Panc1 (cell line): Measurements from ENCODE around the gene TECPR2. TPM values are rescaled to one million over a fixed set of nuclear protein-coding genes. Genes with fewer than 3 reads are reported as not detected.

Source experiments
- ATAC-seq: fragments of 200-7000 bp; cut with Tn5 transposase; 2 replicates; pipeline ENCODE4 v1.9.1; 2020; ENCODE audit warnings: mild to moderate bottlenecking, moderate library complexity
- BruUV-seq: library from RNA; stranded (reverse); fragments of 400-500 nt; replicated peaks from 2 replicates; lab custom pipeline; 2021; lab: Mats Ljungman, UMichigan
- CTCF ChIA-PET: fragments of 300-600 bp; sonication (Branson Sonifier 250); formaldehyde crosslinking; loops from one replicate; lab custom pipeline; 2022; ENCODE audit warnings: antibody characterized with exemption; lab: Charles Lee
- POLR2A ChIA-PET: fragments of 300-600 bp; sonication (Branson Sonifier 250); formaldehyde crosslinking; loops from one replicate; lab custom pipeline; 2022; ENCODE audit warnings: antibody characterized with exemption; lab: Charles Lee
- DNase-seq: peaks from one replicate; pipeline ENCODE4 v3.0.0-alpha.2; 2010; ENCODE audit warnings: low read depth, low spot score
- H3K27ac ChIP-seq: 2 replicates; pipeline ENCODE4 v1.5.1; 2011; ENCODE audit warnings: mild to moderate bottlenecking, low read length, inconsistent platforms
- H3K27me3 ChIP-seq: fragments of 200-500 bp; sonication (Bioruptor generic); 2 replicates; pipeline ENCODE4 v1.6.0; 2014; ENCODE audit warnings: low read length, inconsistent platforms; ENCODE audit not compliant: control insufficient read depth, insufficient read depth
- H3K36me3 ChIP-seq: fragments of 200-500 bp; sonication (Bioruptor generic); 2 replicates; pipeline ENCODE4 v1.5.1; 2014; ENCODE audit warnings: inconsistent platforms, mild to moderate bottlenecking, low read length, moderate library complexity; ENCODE audit not compliant: control insufficient read depth, insufficient read depth
- H3K4me1 ChIP-seq: 2 replicates; pipeline ENCODE4 v1.5.1; 2011; ENCODE audit warnings: inconsistent platforms, mild to moderate bottlenecking, low read length, moderate library complexity; ENCODE audit not compliant: control insufficient read depth, insufficient read depth
- H3K4me3 ChIP-seq, 2 experiments: 2 replicates each; pipeline ENCODE4 v1.5.1; 2011 to 2012; ENCODE audit warnings: low read depth in 2 of 2, low read length in 2 of 2, mild to moderate bottlenecking in 2 of 2, inconsistent platforms in 1 of 2, moderate library complexity in 1 of 2
- H3K9me3 ChIP-seq: fragments of 200-500 bp; sonication (Bioruptor generic); 2 replicates; pipeline ENCODE4 v1.5.1; 2014; ENCODE audit warnings: low read depth, mild to moderate bottlenecking, inconsistent platforms, low read length, moderate library complexity; ENCODE audit not compliant: control insufficient read depth, insufficient read depth
- POLR2AphosphoS5 ChIP-seq: IDR thresholded peaks from 2 replicates; pipeline ENCODE4 v1.6.1; 2012; ENCODE audit warnings: mild to moderate bottlenecking, low read depth, low read length, moderate library complexity
- REST ChIP-seq, 2 experiments: IDR thresholded peaks; 2 replicates each; pipeline ENCODE4 v1.6.1; 2011 to 2012; ENCODE audit warnings: low read depth in 2 of 2, control low read depth in 1 of 2, low read length in 1 of 2, mild to moderate bottlenecking in 1 of 2, moderate library complexity in 1 of 2; ENCODE audit not compliant: insufficient read depth in 1 of 2
- SIN3A ChIP-seq: IDR thresholded peaks from 2 replicates; pipeline ENCODE4 v1.6.1; 2012; ENCODE audit warnings: low read depth, mild to moderate bottlenecking, low read length, moderate library complexity, borderline replicate concordance; ENCODE audit not compliant: insufficient read depth
- TCF7L2 ChIP-seq: IDR thresholded peaks from 2 replicates; pipeline ENCODE4 v1.6.1; 2011; ENCODE audit warnings: mild to moderate bottlenecking, low read depth, low read length, inconsistent platforms
- in situ Hi-C: cut with HindIII; loops from 2 replicates; pipeline ENCODE4 v1.10.0; 2016; ENCODE audit warnings: low sequenced_read_pairs, low pct_unique_long_range_greater_than_20kb
- intact Hi-C: fragments of 100-400 bp; cut with micrococcal nuclease; formaldehyde crosslinking; loops from one replicate; pipeline ENCODE4 v1.10.0; 2022; ENCODE audit not compliant: unreplicated experiment
- total RNA-seq: library from RNA; stranded (reverse); gene quantifications from one replicate; pipeline ENCODE4 v1.2.1, GENCODE V29; 2021; ENCODE audit not compliant: unreplicated experiment
- TF ChIP-seq, protein P1 (sequence below): fragments of 450-650 bp; IDR thresholded peaks from 2 replicates; pipeline ENCODE4 v1.5.1; 2017; ENCODE audit warnings: mild to moderate bottlenecking

Gene TECPR2
- total RNA-seq, 1 experiment from 2014 or later, result 15.5 TPM

DNA sequence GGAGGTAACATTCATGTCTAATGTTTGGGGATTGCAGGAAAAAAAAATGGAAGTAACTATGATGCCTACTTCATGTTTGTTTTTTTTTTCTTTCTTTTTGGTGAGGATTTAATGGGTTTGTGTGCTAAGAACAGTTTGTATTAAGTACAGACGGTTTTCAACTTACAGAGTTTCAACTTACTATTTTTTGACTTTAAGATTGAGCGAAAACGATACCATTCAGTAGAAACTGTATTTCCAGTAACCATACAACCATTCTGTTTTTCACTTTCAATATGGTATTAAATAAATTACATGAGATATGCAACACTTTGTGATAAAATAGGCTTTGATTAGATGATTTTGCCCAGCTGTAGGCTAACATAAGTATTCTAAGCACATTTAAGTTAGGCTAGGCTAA lies 10.4 kb downstream of the TECPR2 start:
- Histone ChIP-seq H3K4me3 (no peak overlapping the region), H3K27me3 (no peaks in the 10 kb centered on the region), H3K27ac (no peak overlapping the region), H3K4me1 (no peaks in the 10 kb centered on the region), H3K9me3 (no peaks in the 10 kb centered on the region), H3K36me3 (no peaks in the 10 kb centered on the region; the same call in none of the 2 replicates)
- ChIA-PET CTCF (no interaction called here), POLR2A (no interaction called here)
- intact Hi-C loops (no loop called here), in situ Hi-C loops (no loop called here)
- no TSS peak for BruUV-seq
- no peak for ATAC-seq
- no peak for DNase-seq
- TF ChIP-seq TCF7L2, result no peak
- TF ChIP-seq REST (IDR thresholded peaks at IDR 0.05; ENCODE audit: insufficient read depth in 1 of 2, low read depth in 2 of 2, low read length in 1 of 2), result no peak
- no peak for TF ChIP-seq SIN3A
- TF ChIP-seq, protein P1, sequence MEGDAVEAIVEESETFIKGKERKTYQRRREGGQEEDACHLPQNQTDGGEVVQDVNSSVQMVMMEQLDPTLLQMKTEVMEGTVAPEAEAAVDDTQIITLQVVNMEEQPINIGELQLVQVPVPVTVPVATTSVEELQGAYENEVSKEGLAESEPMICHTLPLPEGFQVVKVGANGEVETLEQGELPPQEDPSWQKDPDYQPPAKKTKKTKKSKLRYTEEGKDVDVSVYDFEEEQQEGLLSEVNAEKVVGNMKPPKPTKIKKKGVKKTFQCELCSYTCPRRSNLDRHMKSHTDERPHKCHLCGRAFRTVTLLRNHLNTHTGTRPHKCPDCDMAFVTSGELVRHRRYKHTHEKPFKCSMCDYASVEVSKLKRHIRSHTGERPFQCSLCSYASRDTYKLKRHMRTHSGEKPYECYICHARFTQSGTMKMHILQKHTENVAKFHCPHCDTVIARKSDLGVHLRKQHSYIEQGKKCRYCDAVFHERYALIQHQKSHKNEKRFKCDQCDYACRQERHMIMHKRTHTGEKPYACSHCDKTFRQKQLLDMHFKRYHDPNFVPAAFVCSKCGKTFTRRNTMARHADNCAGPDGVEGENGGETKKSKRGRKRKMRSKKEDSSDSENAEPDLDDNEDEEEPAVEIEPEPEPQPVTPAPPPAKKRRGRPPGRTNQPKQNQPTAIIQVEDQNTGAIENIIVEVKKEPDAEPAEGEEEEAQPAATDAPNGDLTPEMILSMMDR, result no peak

GRCh38 chr14:102374264-102374663 lies 11.5 kb downstream of the TECPR2 start:
- DNase-seq (no peak), ATAC-seq (no peak)
- ChIA-PET CTCF (no interaction called here), POLR2A (no interaction called here)
- Histone ChIP-seq H3K27ac (no peak overlapping the region), H3K27me3 (no peaks in the 10 kb centered on the region), H3K4me1 (no peaks in the 10 kb centered on the region), H3K36me3 (no peaks in the 10 kb centered on the region; the same call in none of the 2 replicates), H3K9me3 (no peaks in the 10 kb centered on the region), H3K4me3 (no peak overlapping the region)
- in situ Hi-C loops, result no loop called here
- TF ChIP-seq, protein P1, result no peak
- TF ChIP-seq TCF7L2 (no peak), POLR2AphosphoS5 (no peak), REST (IDR thresholded peaks at IDR 0.05; ENCODE audit: insufficient read depth in 1 of 2, low read depth in 2 of 2, low read length in 1 of 2) (no peak), SIN3A (no peak)
- intact Hi-C loops, result no loop called here
- BruUV-seq, result no TSS peak
